ENCODE measurements around the gene LRRK1.

DNA sequence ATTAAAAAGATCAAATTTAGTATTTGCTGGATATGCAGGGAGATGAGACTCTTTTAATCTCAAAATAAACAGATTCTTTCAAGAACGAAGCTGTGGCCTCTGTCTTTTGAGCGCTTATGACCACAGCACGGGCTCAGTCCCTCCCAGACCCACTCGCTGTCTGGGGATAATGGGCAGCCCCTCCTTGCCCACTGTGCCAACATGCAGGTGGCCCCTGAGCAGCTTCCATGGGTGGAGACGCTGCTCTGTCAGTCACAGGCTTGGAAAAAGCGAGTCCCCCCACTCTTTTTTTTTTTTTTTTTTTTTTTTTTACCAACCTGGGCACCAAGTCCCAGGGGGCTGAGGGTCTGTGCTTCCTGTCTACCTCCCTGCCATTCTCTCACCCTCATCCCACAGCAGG is 150.9 kb downstream of the LRRK1 start:
- TF ChIP-seq, protein P1, sequence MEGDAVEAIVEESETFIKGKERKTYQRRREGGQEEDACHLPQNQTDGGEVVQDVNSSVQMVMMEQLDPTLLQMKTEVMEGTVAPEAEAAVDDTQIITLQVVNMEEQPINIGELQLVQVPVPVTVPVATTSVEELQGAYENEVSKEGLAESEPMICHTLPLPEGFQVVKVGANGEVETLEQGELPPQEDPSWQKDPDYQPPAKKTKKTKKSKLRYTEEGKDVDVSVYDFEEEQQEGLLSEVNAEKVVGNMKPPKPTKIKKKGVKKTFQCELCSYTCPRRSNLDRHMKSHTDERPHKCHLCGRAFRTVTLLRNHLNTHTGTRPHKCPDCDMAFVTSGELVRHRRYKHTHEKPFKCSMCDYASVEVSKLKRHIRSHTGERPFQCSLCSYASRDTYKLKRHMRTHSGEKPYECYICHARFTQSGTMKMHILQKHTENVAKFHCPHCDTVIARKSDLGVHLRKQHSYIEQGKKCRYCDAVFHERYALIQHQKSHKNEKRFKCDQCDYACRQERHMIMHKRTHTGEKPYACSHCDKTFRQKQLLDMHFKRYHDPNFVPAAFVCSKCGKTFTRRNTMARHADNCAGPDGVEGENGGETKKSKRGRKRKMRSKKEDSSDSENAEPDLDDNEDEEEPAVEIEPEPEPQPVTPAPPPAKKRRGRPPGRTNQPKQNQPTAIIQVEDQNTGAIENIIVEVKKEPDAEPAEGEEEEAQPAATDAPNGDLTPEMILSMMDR (conservative IDR thresholded peaks at IDR 0.05 in 1 of 2, IDR thresholded peaks at IDR 0.05 in 1 of 2; ENCODE audit: extremely low read depth in 1 of 2, insufficient read depth in 1 of 2, low read depth in 1 of 2, low read length in 2 of 2): no peak
- no peak for TF ChIP-seq EZH2 (IDR thresholded peaks at IDR 0.05; ENCODE audit: borderline replicate concordance, low read length)

All from mammary epithelial cell (primary cell).